Fibroblast of mammary gland (primary cell): ENCODE results near the gene PLK5.

Source experiments
- DNase-seq: peaks from one replicate; pipeline ENCODE4 v3.0.0-alpha.2; 2010; ENCODE audit warnings: low read depth
- H3K4me3 ChIP-seq: 2 replicates; pipeline ENCODE4 v1.5.1; 2011; ENCODE audit warnings: low read depth, mild to moderate bottlenecking, low read length, moderate library complexity; ENCODE audit not compliant: control insufficient read depth
- CTCF ChIP-seq: conservative IDR thresholded peaks from 2 replicates; pipeline ENCODE4 v1.5.1; 2011; ENCODE audit warnings: low read depth, low read length, inconsistent platforms; ENCODE audit not compliant: control insufficient read depth, insufficient read depth

Gene PLK5

GRCh38 chr19:1561236-1561842 lies 37.5 kb downstream of the PLK5 start:
- no peak for DNase-seq
- no peak overlapping the region for H3K4me3 ChIP-seq
- TF ChIP-seq CTCF: no peak

- TF ChIP-seq CTCF: no peak
- no peak for DNase-seq
- H3K4me3 ChIP-seq: no peak overlapping the region
Observed at GRCh38 chr19:1563251-1563650, 39.4 kb downstream of the PLK5 start.

GRCh38 chr19:1566392-1567115 lies 42.7 kb downstream of the PLK5 start:
- peak overlapping the region; percentile 62 for H3K4me3 ChIP-seq
- peak; percentile 66 for DNase-seq
- no peak for TF ChIP-seq CTCF

- DNase-seq: no peak
- peak overlapping the region; percentile 62 for H3K4me3 ChIP-seq
- TF ChIP-seq CTCF: no peak
Observed at GRCh38 chr19:1567116-1567847, 43.4 kb downstream of the PLK5 start.

- DNase-seq: no peak
- no peak overlapping the region for H3K4me3 ChIP-seq
- no peak for TF ChIP-seq CTCF
Observed at GRCh38 chr19:1567848-1568227, 44.0 kb downstream of the PLK5 start.

GRCh38 chr19:1568320-1569019 lies 44.6 kb downstream of the PLK5 start, which contains the start of gene MEX3D:
TSS of gene MEX3D (minus strand) at chr19:1568325. CDS start at chr19:1568058, 267 bp downstream.
- peak within 1 kb of the TSS; percentile 62 for H3K4me3 ChIP-seq
- peak; percentile 39 for DNase-seq
- TF ChIP-seq CTCF: no peak
